NCI-H1092 (cell line): ENCODE measurements around the gene CCNK.
A peak's percentile ranks its signal among the peaks of the same experiment; 100 is the strongest.

Source experiments
- DNase-seq: peaks from one replicate; lab custom pipeline; 2025; lab: John Stamatoyannopoulos, UW

The CCNK gene

GRCh38 chr14:99519931-99520421 lies 38.8 kb downstream of the CCNK start:
- no peak for DNase-seq

- no peak for DNase-seq
These were observed 39.4 kb downstream of the CCNK start for GRCh38 chr14:99520571-99521081.

DNA sequence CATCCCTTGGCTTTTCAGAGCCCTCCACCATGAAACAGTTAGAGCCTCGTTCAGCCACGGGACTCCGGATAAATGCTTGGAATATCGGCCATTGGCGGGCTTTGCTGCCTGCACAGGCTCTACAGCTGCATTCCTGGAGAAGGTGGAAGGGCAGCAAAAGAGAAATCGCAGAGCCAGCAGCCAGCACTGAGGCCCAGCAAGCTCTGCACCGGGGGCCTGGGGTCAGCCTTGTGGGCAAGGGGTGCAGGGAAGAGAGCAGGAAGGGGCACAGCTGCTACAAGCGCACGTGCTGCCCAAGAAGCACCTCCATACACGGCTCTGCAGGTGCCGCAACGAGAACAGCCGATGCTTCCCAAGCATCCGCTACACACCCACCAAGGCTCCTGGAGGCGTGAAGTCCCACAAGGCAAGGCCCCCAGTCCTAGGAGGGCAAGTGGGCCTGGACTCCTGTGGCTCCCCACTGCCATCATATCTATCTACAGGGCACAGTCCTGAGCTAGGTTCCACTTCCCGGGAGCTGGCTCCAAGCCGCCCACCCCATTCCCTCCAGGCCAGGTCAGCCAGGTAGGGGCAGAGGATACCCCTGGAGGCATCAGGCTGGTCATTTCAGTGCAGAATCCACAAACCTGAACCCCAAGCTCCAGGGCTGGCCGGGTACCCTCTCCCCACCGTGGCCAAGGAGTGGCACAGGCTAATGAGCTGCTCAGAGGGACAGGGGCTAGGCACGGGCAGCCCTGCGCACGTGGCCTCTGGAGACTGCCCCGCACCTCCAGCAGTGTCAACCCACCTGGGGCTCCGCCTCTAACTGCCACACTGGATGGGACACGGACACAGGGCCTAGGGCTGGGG lies 40.2 kb downstream of the CCNK start:
- no peak for DNase-seq

- DNase-seq: no peak
These were observed 40.8 kb downstream of the CCNK start for GRCh38 chr14:99522025-99522401.

DNA sequence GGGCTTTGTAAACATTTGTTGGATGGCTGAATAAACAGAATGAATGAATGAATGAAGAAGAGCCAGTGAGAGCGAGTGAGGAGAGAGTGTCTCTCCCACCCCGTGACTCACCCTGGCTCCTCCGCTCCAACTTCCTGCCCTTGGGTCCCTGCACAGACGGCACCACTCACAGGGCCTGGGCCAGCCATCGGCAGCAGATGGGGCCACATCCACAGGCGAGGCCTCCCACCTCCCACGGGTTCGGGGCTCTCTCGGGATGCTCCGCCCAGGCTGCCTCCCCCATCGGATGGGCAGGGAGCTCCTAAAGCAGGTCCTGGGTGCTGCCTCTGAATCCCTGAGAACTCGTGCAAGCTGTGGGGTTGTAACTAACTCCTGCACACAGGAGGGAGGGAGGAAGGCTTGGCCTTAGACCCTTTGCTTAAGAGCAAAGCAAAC lies 41.3 kb downstream of the CCNK start:
- DNase-seq: peak; percentile 17

DNA sequence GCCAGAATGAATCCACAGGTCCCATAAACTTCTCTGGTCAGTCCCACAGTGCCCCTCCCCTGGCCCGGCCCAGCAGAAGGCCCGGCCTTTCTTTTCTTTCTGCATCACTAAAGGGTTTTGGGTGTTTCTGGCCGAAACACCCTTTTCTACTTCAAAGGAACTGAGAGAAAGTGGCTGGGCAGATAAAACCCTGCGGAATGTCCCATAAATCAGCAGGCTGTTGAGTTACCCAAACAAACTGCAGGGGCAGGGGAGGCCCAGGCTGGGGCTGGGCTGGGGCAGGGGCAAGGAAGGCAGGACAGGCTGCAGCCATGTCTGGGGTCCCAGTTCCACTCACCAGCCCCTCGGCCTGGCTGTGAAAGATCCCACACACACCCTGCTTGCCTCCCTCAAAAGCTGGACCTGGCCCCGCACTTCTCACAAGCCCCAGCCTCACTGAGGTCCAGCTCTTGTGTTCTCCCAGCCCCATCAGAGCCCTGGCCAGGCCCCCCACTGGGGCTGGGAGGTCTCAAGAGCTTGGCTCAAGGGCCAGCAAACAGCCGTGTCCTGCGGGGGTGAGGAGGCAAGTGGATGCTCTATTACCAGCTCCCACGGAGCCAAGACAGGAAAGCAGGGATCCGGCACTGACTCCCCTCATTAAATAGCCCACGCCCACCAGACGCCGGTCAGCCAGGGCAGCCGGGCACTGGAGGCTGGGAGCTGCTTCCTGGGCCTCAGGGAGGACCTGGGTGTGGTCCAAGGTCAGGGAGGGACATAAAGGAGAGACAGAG lies 41.9 kb downstream of the CCNK start:
- DNase-seq: no peak

GRCh38 chr14:99523704-99524055 lies 42.5 kb downstream of the CCNK start:
- DNase-seq: no peak

GRCh38 chr14:99524091-99524661 lies 43.0 kb downstream of the CCNK start:
- no peak for DNase-seq

GRCh38 chr14:99524804-99525698 lies 43.8 kb downstream of the CCNK start:
- no peak for DNase-seq

DNA sequence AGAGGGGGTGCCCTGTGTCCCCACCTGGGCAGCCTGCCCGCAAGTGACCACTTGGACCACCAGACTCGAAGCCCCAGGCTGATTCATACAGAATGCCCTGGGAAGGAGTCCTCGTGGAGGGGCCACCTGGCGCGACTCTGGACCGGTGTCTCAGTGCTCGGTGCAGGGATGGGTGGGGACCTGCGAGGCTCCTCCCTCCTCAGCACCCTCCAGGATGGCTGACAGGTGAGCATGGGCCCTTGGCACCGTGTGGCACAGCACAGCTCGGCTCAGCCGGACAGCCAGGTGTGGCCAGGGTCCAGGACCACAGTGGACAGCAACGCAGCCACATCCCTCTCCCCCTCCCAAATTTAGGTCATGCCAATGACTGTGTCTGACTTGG lies 44.5 kb downstream of the CCNK start:
- no peak for DNase-seq

- DNase-seq: no peak
These were observed 45.8 kb downstream of the CCNK start for GRCh38 chr14:99527026-99527425.

DNA sequence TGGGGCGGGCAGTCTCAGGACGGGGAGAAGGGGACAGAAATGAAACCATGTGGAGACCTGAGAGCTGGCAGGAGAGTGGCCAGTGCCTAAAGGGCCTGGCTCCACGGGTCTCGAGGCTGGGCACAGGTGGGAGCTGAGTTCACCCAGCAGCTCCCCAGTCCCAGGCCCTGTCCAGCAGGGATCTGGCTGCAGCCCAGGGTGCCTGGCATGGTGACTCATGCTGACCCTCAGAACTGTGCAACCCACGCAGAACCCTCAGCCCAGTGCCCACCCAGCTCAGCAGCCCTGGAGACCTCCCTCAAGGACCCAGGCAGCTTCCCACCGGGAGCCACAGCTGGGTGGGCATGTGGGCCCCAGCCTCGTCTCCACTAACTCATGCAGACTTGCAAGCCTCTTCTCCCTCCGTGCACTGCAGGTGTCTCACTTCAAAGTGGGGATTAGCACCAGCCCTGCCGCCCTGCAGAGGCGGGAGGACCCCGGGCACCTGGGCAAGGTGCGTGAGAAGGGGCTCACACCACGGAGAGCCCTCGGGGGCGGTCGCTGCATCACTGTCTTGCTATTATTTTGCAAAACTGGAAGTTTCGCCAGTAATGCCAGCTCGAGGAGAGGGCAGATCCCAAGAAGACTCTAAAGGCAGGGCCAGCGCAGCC lies 46.3 kb downstream of the CCNK start:
- DNase-seq: no peak

DNA sequence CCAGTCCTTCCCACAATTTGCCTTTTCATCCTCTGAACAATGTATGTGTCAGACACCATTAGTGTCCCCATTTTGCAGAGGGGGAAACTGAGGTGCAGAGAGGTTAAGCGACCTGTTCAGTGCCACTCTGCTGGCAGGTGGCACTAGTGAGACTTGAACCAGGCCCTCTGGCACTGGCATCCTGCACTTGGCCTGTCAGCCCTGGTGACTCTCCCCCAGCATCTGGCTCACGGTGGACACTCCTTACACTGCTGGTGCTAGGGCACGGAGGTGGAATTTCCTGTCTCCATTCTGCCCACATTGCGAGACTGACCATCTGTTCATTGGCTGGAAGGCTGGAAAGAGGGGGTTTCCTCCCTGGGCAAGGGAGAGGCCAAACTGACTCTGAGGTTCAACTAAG lies 48.7 kb downstream of the CCNK start:
- no peak for DNase-seq

DNA sequence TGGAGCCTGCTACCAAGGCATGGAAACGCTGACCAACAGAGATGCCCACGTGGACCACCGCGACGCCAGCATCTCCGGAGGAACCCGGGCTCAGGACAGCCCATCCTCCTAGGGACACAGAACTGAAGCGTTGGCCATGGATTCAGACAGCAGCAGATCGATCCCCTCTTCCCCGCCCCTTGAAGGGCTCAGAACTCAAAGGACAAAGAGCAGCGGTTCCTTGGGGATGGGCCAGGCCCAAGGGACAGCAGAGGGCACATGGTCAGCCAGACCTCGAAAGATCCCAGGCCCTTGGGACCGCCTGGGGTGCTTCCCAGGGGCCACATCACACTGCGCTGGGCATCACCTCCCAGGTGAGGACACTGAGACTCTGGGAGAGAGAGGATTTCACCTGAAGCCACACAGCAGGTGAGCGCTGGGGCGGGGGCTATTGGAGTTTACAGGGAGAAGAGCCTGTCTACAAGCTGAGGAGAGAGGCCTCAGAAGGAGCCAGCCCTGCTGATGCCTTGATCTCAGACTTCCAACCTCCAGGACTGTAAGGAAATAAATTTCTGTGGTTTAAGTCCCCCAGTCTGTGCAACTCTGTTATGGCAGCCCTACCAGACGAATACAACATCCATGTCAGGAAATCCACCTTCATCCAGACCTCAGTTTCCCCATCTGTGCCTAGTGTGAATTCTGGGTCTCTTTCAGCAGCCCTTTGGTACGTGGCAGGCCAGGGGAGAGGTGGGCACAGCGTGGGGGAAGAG lies 49.4 kb downstream of the CCNK start:
- DNase-seq: no peak

DNA sequence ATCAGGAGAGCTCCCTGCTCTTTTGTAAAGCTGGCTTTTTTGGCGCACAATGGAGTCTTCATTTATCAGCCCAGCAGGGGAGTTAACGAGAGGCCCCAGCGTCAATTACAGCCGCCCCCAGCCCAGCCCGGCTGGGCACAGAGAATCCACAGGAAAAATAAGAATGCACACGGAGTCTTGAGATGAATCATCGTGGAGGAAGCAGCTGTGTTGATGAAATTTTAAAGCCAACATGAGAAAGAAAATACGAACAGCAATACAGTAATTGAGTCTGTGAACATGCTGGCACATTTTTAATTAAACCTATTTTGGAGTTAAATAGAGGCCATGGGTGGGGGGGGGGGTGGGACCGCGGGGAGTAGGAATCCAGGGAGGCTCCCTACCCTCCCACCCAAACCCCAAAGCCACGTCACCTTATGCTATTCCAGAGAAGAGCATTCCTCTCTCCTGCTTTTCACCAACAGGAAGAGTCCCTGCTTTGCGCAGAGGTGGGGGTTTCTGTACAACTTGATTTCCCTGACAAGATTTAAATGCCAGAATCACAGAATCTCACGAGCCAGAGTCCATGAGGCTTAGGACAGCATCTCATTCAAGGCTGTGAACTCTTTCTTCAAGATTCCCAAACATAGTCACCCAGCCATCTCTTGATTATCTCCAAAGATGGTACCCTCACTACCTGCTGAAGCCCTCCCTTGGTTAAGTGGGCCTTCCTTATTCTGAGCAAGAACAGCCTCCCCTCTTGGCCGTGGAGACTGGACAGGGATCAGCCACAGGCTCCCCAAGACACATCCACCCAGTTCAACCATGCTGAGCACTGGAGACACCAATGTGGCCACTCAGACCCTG lies 50.3 kb downstream of the CCNK start:
- peak; percentile 22 for DNase-seq

- no peak for DNase-seq
These were observed 51.1 kb downstream of the CCNK start for GRCh38 chr14:99532310-99532709.

- no peak for DNase-seq
These were observed 53.1 kb downstream of the CCNK start for GRCh38 chr14:99534333-99534732.

DNA sequence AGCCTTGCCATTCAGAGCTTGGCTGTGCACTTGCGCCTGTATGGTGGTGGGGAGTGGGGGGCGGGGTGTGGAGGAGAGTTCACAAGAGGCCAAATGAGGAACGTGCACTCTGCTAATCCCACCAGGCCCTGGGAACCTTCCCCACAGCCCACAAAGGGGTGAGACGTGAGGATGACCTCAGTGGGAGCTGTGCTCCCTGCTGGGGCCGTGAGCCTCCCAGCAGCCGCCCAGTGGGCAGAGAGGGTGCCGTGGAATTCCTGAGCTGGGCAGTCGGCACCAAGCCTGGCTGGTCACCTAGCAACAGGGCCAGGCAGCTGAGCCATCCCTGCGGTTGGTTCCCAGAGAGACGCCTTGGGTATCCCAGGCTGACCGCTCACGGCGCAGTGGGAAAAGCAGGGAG lies 53.7 kb downstream of the CCNK start:
- no peak for DNase-seq

DNA sequence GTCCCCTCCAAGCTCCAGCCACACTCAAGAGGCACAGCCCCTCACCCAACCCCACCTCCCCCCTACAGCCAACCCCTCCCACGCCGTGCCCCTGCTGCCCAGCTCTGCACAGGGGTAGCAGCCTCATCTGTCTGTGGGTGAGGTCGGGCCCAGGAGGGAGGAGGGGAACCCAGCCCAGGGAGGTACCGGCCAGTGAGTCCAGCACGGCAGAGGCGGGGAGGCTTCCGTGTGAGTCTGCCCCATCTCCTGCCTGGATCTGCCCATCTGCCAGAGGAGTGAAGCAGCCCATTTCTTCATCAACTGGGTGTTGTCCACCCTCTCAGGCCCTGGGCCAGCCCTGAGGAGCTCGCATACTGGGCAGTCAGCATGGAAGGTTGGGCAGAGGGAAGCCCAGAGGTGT lies 54.2 kb downstream of the CCNK start:
- no peak for DNase-seq
